IMR-90 (cell line): ENCODE data around the gene USP53. TPM values are rescaled to one million over a fixed set of nuclear protein-coding genes. Genes with fewer than 3 reads are reported as not detected.

ENCODE experiments used
- ATAC-seq: fragments of 200-7000 bp; cut with Tn5 transposase; 2 replicates; pipeline ENCODE4 v1.9.1; 2020; ENCODE audit warnings: low read depth, mild to moderate bottlenecking, moderate library complexity
- BruUV-seq: library from RNA; stranded (reverse); fragments of 400-500 nt; replicated peaks from 2 replicates; lab custom pipeline; 2021; lab: Mats Ljungman, UMichigan
- CTCF ChIA-PET: fragments of 300-600 bp; formaldehyde crosslinking; extraction: SDS; loops from one replicate; lab custom pipeline; 2021; ENCODE audit warnings: antibody characterized with exemption; lab: Yijun Ruan, JAX
- POLR2A ChIA-PET: fragments of 300-600 bp; sonication (Branson Sonifier 250); formaldehyde crosslinking; loops from one replicate; lab custom pipeline; 2022; ENCODE audit warnings: antibody characterized with exemption; ENCODE audit not compliant: unreplicated experiment; lab: Charles Lee
- DNase-seq: peaks from one replicate; pipeline ENCODE4 v3.0.0; 2013
- H2AFZ ChIP-seq: replicated peaks from 2 replicates; pipeline ENCODE3; 2013; ENCODE audit warnings: low read length, mild to moderate bottlenecking; ENCODE audit not compliant: poor library complexity
- H2AK5ac ChIP-seq: 2 replicates; pipeline ENCODE4 v1.6.1; 2013; ENCODE audit warnings: low read depth, low read length, inconsistent platforms
- H2AK9ac ChIP-seq: replicated peaks from 2 replicates; pipeline ENCODE3; 2013; ENCODE audit warnings: mild to moderate bottlenecking, low read depth, low read length, moderate library complexity; ENCODE audit not compliant: poor library complexity
- H2BK120ac ChIP-seq: 2 replicates; pipeline ENCODE4 v1.6.1; 2013; ENCODE audit warnings: low read depth, low read length, inconsistent platforms
- H2BK15ac ChIP-seq: 3 replicates; pipeline ENCODE4 v1.6.1; 2013; ENCODE audit warnings: low read depth, low read length, inconsistent platforms
- H2BK20ac ChIP-seq: 2 replicates; pipeline ENCODE4 v1.6.1; 2013; ENCODE audit warnings: low read depth, mild to moderate bottlenecking, inconsistent platforms, low read length, moderate library complexity
- H2BK5ac ChIP-seq: 2 replicates; pipeline ENCODE4 v1.6.1; 2013; ENCODE audit warnings: mild to moderate bottlenecking, low read depth, low read length, inconsistent platforms; ENCODE audit not compliant: poor library complexity, severe bottlenecking
- H3K14ac ChIP-seq: replicated peaks from 2 replicates; pipeline ENCODE4 v1.6.1; 2013; ENCODE audit warnings: low read depth, low read length, inconsistent platforms
- H3K18ac ChIP-seq: 2 replicates; pipeline ENCODE4 v1.6.1; 2013; ENCODE audit warnings: low read depth, low read length, control low read depth
- H3K23ac ChIP-seq: 2 replicates; pipeline ENCODE4 v1.6.1; 2013; ENCODE audit warnings: low read depth, low read length, inconsistent platforms
- H3K27ac ChIP-seq: 2 replicates; pipeline ENCODE4 v1.5.1; 2013; ENCODE audit warnings: mild to moderate bottlenecking, control low read depth, low read length; ENCODE audit not compliant: insufficient read depth
- H3K27me3 ChIP-seq: 2 replicates; pipeline ENCODE4 v1.6.1; 2013; ENCODE audit warnings: low read length; ENCODE audit not compliant: control insufficient read depth, insufficient read depth
- H3K36me3 ChIP-seq: 2 replicates; pipeline ENCODE4 v1.6.1; 2013; ENCODE audit warnings: low read length, mixed read lengths; ENCODE audit not compliant: control insufficient read depth, insufficient read depth
- H3K4ac ChIP-seq: 2 replicates; pipeline ENCODE4 v1.6.1; 2013; ENCODE audit warnings: low read depth, low read length, inconsistent platforms
- H3K4me1 ChIP-seq: 2 replicates; pipeline ENCODE4 v1.6.1; 2013; ENCODE audit warnings: low read length, mixed read lengths; ENCODE audit not compliant: control insufficient read depth, insufficient read depth
- H3K4me2 ChIP-seq: 2 replicates; pipeline ENCODE4 v1.6.1; 2013; ENCODE audit warnings: low read depth, mild to moderate bottlenecking, control low read depth, low read length, moderate library complexity
- H3K4me3 ChIP-seq: 2 replicates; pipeline ENCODE4 v1.5.1; 2013; ENCODE audit warnings: low read depth, mild to moderate bottlenecking, control low read depth, low read length, moderate library complexity; ENCODE audit not compliant: insufficient read depth
- H3K56ac ChIP-seq: 2 replicates; pipeline ENCODE4 v1.6.1; 2013; ENCODE audit warnings: low read length, inconsistent platforms; ENCODE audit not compliant: insufficient read depth; ENCODE audit errors: extremely low read depth
- H3K79me1 ChIP-seq, 2 experiments: 2 replicates each; pipeline ENCODE4 v1.6.1; 2013; ENCODE audit warnings: low read length in 2 of 2, inconsistent platforms in 1 of 2, low read depth in 1 of 2
- H3K9ac ChIP-seq: 2 replicates; pipeline ENCODE4 v1.6.1; 2013; ENCODE audit warnings: low read depth, low read length, control low read depth
- H3K9me1 ChIP-seq: 2 replicates; pipeline ENCODE4 v1.6.1; 2013; ENCODE audit warnings: low read length, inconsistent platforms; ENCODE audit not compliant: insufficient read depth
- H3K9me3 ChIP-seq: 2 replicates; pipeline ENCODE4 v1.6.1; 2013; ENCODE audit warnings: low read length; ENCODE audit not compliant: control insufficient read depth, insufficient read depth
- H4K20me1 ChIP-seq: 2 replicates; pipeline ENCODE4 v1.6.1; 2013; ENCODE audit warnings: low read length, inconsistent platforms; ENCODE audit not compliant: insufficient read depth
- H4K5ac ChIP-seq: 2 replicates; pipeline ENCODE4 v1.6.1; 2013; ENCODE audit warnings: mild to moderate bottlenecking, low read depth, low read length, control low read depth
- H4K8ac ChIP-seq, 2 experiments: 2 replicates each; pipeline ENCODE4 v1.6.1; 2013; ENCODE audit warnings: low read depth in 2 of 2, low read length in 2 of 2, control low read depth in 1 of 2, inconsistent platforms in 1 of 2
- H4K91ac ChIP-seq: 2 replicates; pipeline ENCODE4 v1.6.1; 2013; ENCODE audit warnings: low read depth, low read length, inconsistent platforms; ENCODE audit not compliant: insufficient read depth
- BHLHE40 ChIP-seq: fragments of 150-350 bp; IDR thresholded peaks from 2 replicates; pipeline ENCODE4 v1.6.1; 2016; ENCODE audit warnings: mild to moderate bottlenecking, low read depth, low read length
- CEBPB ChIP-seq: IDR thresholded peaks from 2 replicates; pipeline ENCODE4 v1.6.1; 2012; ENCODE audit warnings: low read depth, low read length, improper control_type of control experiment
- NFE2L2 ChIP-seq: fragments of 150-350 bp; IDR thresholded peaks from 2 replicates; pipeline ENCODE4 v1.6.1; 2016; ENCODE audit warnings: low read depth, mild to moderate bottlenecking, low read length
- POLR2A ChIP-seq: IDR thresholded peaks from 2 replicates; pipeline ENCODE4 v1.6.1; 2012; ENCODE audit warnings: mild to moderate bottlenecking, low read depth, low read length
- RAD21 ChIP-seq: IDR thresholded peaks from 2 replicates; pipeline ENCODE4 v1.6.1; 2012; ENCODE audit warnings: low read length, improper control_type of control experiment
- RCOR1 ChIP-seq: IDR thresholded peaks from 2 replicates; pipeline ENCODE4 v1.6.1; 2012; ENCODE audit warnings: mild to moderate bottlenecking, low read length, improper control_type of control experiment; ENCODE audit not compliant: insufficient replicate concordance
- SMC3 ChIP-seq: fragments of 150-350 bp; IDR thresholded peaks from 2 replicates; pipeline ENCODE4 v1.6.1; 2016; ENCODE audit warnings: low read depth, mild to moderate bottlenecking, antibody characterized with exemption, low read length, moderate library complexity
- WGBS, 2 experiments: methylation state at CpG; one replicate each; pipeline versions ENCODE4 v1.1.5 to v1.1.7; 2013; ENCODE audit warnings: missing lambda C conversion rate in 2 of 2; ENCODE audit not compliant: insufficient read length in 1 of 2; ENCODE audit errors: extremely low coverage in 2 of 2; 5-methylcytosine and 5-hydroxymethylcytosine counted together
- dilution Hi-C: fragments of 300-500 bp; cut with HindIII; formaldehyde crosslinking; loops from one replicate; pipeline ENCODE4 v1.14.3; 2018; ENCODE audit warnings: low sequenced_read_pairs; ENCODE audit not compliant: unreplicated experiment
- in situ Hi-C: fragments of 300-500 bp; cut with MboI; formaldehyde crosslinking; loops from 3 replicates; pipeline ENCODE4 v1.14.3; 2019; ENCODE audit warnings: low sequenced_read_pairs, inconsistent platforms, mixed read lengths
- intact Hi-C: fragments of 100-400 bp; cut with micrococcal nuclease; formaldehyde crosslinking; loops from 2 replicates; pipeline ENCODE4 v1.10.0; 2022
- polyA plus RNA-seq, 3 experiments: library from polyadenylated mRNA; depleted of rRNA; stranded (reverse); fragments of >200 nt; gene quantifications; 2 replicates each; pipeline ENCODE4 v1.2.3, GENCODE V29; 2012; ENCODE audit warnings: low replicate concordance in 1 of 3
- total RNA-seq: library from RNA; depleted of rRNA; stranded (reverse); fragments of >200 nt; gene quantifications from 2 replicates; pipeline ENCODE4 v1.2.3, GENCODE V29; 2012
- TF ChIP-seq, protein P1 (sequence below): conservative IDR thresholded peaks from 2 replicates; pipeline ENCODE4 v1.5.1; 2012; ENCODE audit warnings: mild to moderate bottlenecking, low read depth, low read length, improper control_type of control experiment
- TF ChIP-seq, protein P2 (sequence below): fragments of 150-350 bp; IDR thresholded peaks from 2 replicates; pipeline ENCODE4 v1.6.1; 2017; ENCODE audit warnings: mild to moderate bottlenecking, antibody characterized with exemption, low read length, low read depth
- TF ChIP-seq, protein P3 (sequence below): fragments of 150-350 bp; IDR thresholded peaks from 2 replicates; pipeline ENCODE4 v1.6.1; 2016; ENCODE audit warnings: low read depth, mild to moderate bottlenecking, low read length, moderate library complexity, borderline replicate concordance

The USP53 gene
- total and polyA plus RNA-seq, 2 of the 4 experiments (the other 2 are of a cell fraction), result 11.2 to 24.0 TPM

DNA sequence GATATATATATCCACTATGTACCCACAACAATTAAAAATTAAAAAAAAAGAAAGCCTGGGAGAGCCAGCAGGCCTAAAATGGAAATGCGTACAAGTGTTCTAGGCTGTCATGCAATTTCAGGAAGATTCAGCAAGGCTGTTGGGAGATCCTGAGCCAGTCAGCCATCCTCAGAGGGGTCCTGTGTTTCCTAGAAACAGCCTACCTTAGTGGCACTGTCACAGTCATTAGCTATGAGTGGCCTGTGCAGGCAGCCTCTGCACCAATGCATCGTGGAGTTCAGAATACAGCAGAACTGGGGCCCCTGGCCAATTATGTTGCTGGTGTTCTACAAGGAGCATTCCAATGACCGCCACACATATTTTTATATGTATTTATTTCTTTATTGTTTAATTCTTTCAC is 21.0 kb upstream of the USP53 start:
- no peak overlapping the region for H2BK120ac ChIP-seq
- H3K9ac ChIP-seq, result no peak overlapping the region
- H3K56ac ChIP-seq, result no peak overlapping the region
- H3K14ac ChIP-seq, result no peak overlapping the region
- no peaks in the 10 kb centered on the region for H3K27me3 ChIP-seq
- CTCF ChIA-PET, result no interaction called here
- no peaks in the 10 kb centered on the region for H3K4me1 ChIP-seq
- no peak overlapping the region for H4K5ac ChIP-seq
- DNase-seq, result no peak
- H3K4me2 ChIP-seq, result no peak overlapping the region
- H3K79me1 ChIP-seq, result no peaks in the 10 kb centered on the region
- H4K8ac ChIP-seq, result no peak overlapping the region
- WGBS, 2 experiments, result no CpG with 5 or more reads among the region's 3 CpGs
- in situ Hi-C loops (no loop called here), intact Hi-C loops (no loop called here), dilution Hi-C loops (no loop called here)
- no peaks in the 10 kb centered on the region for H3K36me3 ChIP-seq
- TF ChIP-seq NFE2L2 (no peak), BHLHE40 (no peak), POLR2A (no peak), RAD21 (no peak), CEBPB (no peak), RCOR1 (no peak), SMC3 (no peak)
- TF ChIP-seq, protein P1, sequence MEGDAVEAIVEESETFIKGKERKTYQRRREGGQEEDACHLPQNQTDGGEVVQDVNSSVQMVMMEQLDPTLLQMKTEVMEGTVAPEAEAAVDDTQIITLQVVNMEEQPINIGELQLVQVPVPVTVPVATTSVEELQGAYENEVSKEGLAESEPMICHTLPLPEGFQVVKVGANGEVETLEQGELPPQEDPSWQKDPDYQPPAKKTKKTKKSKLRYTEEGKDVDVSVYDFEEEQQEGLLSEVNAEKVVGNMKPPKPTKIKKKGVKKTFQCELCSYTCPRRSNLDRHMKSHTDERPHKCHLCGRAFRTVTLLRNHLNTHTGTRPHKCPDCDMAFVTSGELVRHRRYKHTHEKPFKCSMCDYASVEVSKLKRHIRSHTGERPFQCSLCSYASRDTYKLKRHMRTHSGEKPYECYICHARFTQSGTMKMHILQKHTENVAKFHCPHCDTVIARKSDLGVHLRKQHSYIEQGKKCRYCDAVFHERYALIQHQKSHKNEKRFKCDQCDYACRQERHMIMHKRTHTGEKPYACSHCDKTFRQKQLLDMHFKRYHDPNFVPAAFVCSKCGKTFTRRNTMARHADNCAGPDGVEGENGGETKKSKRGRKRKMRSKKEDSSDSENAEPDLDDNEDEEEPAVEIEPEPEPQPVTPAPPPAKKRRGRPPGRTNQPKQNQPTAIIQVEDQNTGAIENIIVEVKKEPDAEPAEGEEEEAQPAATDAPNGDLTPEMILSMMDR, result no peak
- TF ChIP-seq, protein P2, sequence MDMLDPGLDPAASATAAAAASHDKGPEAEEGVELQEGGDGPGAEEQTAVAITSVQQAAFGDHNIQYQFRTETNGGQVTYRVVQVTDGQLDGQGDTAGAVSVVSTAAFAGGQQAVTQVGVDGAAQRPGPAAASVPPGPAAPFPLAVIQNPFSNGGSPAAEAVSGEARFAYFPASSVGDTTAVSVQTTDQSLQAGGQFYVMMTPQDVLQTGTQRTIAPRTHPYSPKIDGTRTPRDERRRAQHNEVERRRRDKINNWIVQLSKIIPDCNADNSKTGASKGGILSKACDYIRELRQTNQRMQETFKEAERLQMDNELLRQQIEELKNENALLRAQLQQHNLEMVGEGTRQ, result no peak
- TF ChIP-seq, protein P3, sequence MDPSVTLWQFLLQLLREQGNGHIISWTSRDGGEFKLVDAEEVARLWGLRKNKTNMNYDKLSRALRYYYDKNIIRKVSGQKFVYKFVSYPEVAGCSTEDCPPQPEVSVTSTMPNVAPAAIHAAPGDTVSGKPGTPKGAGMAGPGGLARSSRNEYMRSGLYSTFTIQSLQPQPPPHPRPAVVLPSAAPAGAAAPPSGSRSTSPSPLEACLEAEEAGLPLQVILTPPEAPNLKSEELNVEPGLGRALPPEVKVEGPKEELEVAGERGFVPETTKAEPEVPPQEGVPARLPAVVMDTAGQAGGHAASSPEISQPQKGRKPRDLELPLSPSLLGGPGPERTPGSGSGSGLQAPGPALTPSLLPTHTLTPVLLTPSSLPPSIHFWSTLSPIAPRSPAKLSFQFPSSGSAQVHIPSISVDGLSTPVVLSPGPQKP, result no peak
- H3K4ac ChIP-seq, result no peak overlapping the region
- POLR2A ChIA-PET, result no interaction called here
- no peak overlapping the region for H3K23ac ChIP-seq
- H3K18ac ChIP-seq, result no peak overlapping the region
- H3K27ac ChIP-seq, result no peak overlapping the region
- no peaks in the 10 kb centered on the region for H3K9me3 ChIP-seq
- H2BK20ac ChIP-seq, result no peak overlapping the region
- no peaks in the 10 kb centered on the region; the same call in 1 of the 2 replicates for H3K9me1 ChIP-seq
- no peak overlapping the region for H2AFZ ChIP-seq
- H2AK5ac ChIP-seq, result no peak overlapping the region
- no peak overlapping the region for H2BK5ac ChIP-seq
- no peak overlapping the region for H4K91ac ChIP-seq
- H3K4me3 ChIP-seq, result no peak overlapping the region
- H2AK9ac ChIP-seq, result no peak overlapping the region
- no peak overlapping the region for H2BK15ac ChIP-seq
- no peak for ATAC-seq
- H4K20me1 ChIP-seq, result no peaks in the 10 kb centered on the region
- BruUV-seq, result no TSS peak
